ENCODE results near the gene CEP104. TPM values are rescaled to one million over a fixed set of nuclear protein-coding genes. Genes with fewer than 3 reads are reported as not detected.

CEP104 gene
- polyA plus RNA-seq, 1 donor from 2014 or later: 18.3 TPM

- Mint-ChIP-seq H3K4me3 (peak overlapping the region; percentile 92 to 99 (median 96)), H3K27ac (peak overlapping the region; percentile 86 to 97 (median 94)), H3K4me1 (peaks cover 10 to 12% (median 11%) of the 10 kb centered on the region in 3 donors), H3K36me3 (peaks cover 7% of the 10 kb centered on the region), H3K9me3 (peaks cover 2 to 6% (median 5%) of the 10 kb centered on the region in 3 donors), H3K27me3 (no peaks in the 10 kb centered on the region)
These were observed 42.2 kb upstream of the CEP104 start for GRCh38 chr1:3898994-3899753.

GRCh38 chr1:3898475-3898735, 41.4 kb upstream of the CEP104 start:
- Mint-ChIP-seq H3K36me3 (peaks cover 8% of the 10 kb centered on the region), H3K4me1 (peaks cover 11 to 12% (median 12%) of the 10 kb centered on the region in 3 donors), H3K27me3 (no peaks in the 10 kb centered on the region), H3K9me3 (peaks cover 2 to 6% (median 5%) of the 10 kb centered on the region in 3 donors), H3K4me3 (peak overlapping the region in 2 of 4 donors; percentile 94 to 97), H3K27ac (peak overlapping the region in 1 of 3 donors; percentile 94)

- Mint-ChIP-seq H3K9me3 (peaks cover 2 to 6% (median 5%) of the 10 kb centered on the region in 3 donors), H3K36me3 (peaks cover 8% of the 10 kb centered on the region), H3K4me3 (peak overlapping the region in 1 of 4 donors; percentile 44), H3K4me1 (peaks cover 18 to 21% (median 19%) of the 10 kb centered on the region in 3 donors), H3K27me3 (no peaks in the 10 kb centered on the region), H3K27ac (peak overlapping the region in 2 of 3 donors; percentile 14 to 54)
These were observed 39.5 kb upstream of the CEP104 start for GRCh38 chr1:3896396-3897000.

DNA sequence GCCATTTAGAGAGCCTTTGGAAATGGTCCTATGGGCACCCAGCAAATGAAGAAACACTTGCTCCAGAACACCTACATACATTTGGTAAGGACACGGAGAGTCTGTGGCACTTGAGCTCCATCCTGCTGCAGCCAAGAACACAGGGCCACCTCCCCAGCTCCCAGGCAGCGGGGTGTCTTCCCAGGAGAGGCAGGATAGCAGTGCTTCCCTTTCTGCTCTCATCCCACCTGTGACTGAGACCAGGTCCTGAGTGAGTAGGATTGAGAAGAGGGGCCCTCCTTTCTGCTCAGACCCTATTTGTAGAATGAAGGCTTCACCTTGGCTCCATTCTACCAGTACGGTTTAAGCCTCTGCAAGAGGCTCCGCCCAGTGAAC, 38.9 kb upstream of the CEP104 start:
- H3K9me3 Mint-ChIP-seq: peaks cover 2 to 6% (median 5%) of the 10 kb centered on the region in 3 donors
- H3K27ac Mint-ChIP-seq: peak overlapping the region in 2 of 3 donors; percentile 14 to 54
- H3K36me3 Mint-ChIP-seq: peaks cover 8% of the 10 kb centered on the region
- H3K4me1 Mint-ChIP-seq: peaks cover 18 to 21% (median 19%) of the 10 kb centered on the region in 3 donors
- H3K4me3 Mint-ChIP-seq: peak overlapping the region in 1 of 4 donors; percentile 44
- H3K27me3 Mint-ChIP-seq: no peaks in the 10 kb centered on the region

DNA sequence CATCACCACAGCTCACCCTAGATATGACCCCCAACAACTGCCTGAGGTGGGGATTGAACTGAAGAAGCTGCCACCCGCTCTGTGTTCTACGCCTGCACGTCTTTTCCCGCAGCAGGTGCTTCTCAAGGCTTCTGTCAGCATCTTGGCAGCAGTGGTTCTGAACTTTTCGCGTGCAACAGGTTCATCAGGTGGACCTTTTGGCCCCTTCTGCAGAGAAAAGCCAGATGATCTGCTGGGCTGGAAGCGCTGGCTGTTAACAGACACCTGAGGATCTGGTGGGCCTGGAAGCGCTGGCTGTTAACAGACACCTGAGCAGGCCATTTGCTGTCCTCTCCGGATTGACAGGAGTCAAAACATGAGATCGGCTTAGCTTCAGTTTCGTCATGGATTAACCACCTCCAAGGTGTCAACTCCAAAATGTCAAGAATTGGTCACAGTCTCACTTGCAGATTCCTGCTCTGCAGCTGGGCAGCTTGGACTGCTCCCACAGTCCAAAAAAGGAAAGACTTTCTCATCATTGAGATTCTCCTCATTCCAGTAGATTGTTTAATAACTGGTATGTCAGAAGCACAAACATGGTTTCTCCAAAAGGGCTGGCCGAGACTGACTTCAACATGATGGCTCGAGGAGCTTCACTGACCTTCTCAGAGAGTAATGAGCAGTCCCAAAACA, 38.4 kb upstream of the CEP104 start:
- no peak overlapping the region for H3K4me3 Mint-ChIP-seq
- peaks cover 18 to 21% (median 19%) of the 10 kb centered on the region in 3 donors for H3K4me1 Mint-ChIP-seq
- no peaks in the 10 kb centered on the region for H3K27me3 Mint-ChIP-seq
- peaks cover 8% of the 10 kb centered on the region for H3K36me3 Mint-ChIP-seq
- peaks cover 2 to 6% (median 5%) of the 10 kb centered on the region in 3 donors for H3K9me3 Mint-ChIP-seq
- H3K27ac Mint-ChIP-seq: peak overlapping the region in 1 of 3 donors; percentile 14

GRCh38 chr1:3894626-3895278, 37.7 kb upstream of the CEP104 start:
- Mint-ChIP-seq H3K4me1 (peaks cover 19 to 21% (median 19%) of the 10 kb centered on the region in 3 donors), H3K36me3 (peaks cover 8% of the 10 kb centered on the region), H3K9me3 (peaks cover 2 to 6% (median 5%) of the 10 kb centered on the region in 3 donors), H3K27ac (no peak overlapping the region), H3K27me3 (no peaks in the 10 kb centered on the region), H3K4me3 (no peak overlapping the region)

GRCh38 chr1:3893190-3893589, 36.2 kb upstream of the CEP104 start:
- Mint-ChIP-seq H3K27me3 (no peaks in the 10 kb centered on the region), H3K27ac (peak overlapping the region in 2 of 3 donors; percentile 48 to 82), H3K9me3 (peaks cover 2 to 6% (median 3%) of the 10 kb centered on the region in 3 donors), H3K36me3 (peaks cover 8% of the 10 kb centered on the region), H3K4me3 (peak overlapping the region in 2 of 4 donors; percentile 16 to 57), H3K4me1 (peaks cover 13 to 16% (median 13%) of the 10 kb centered on the region in 3 donors)

GRCh38 chr1:3892748-3893147, 35.7 kb upstream of the CEP104 start:
- Mint-ChIP-seq H3K4me1 (peaks cover 13 to 16% (median 13%) of the 10 kb centered on the region in 3 donors), H3K9me3 (peaks cover 2 to 6% (median 3%) of the 10 kb centered on the region in 3 donors), H3K36me3 (peaks cover 9% of the 10 kb centered on the region), H3K4me3 (peak overlapping the region in 2 of 4 donors; percentile 16 to 57), H3K27ac (peak overlapping the region; percentile 48 to 82 (median 78)), H3K27me3 (no peaks in the 10 kb centered on the region)

DNA sequence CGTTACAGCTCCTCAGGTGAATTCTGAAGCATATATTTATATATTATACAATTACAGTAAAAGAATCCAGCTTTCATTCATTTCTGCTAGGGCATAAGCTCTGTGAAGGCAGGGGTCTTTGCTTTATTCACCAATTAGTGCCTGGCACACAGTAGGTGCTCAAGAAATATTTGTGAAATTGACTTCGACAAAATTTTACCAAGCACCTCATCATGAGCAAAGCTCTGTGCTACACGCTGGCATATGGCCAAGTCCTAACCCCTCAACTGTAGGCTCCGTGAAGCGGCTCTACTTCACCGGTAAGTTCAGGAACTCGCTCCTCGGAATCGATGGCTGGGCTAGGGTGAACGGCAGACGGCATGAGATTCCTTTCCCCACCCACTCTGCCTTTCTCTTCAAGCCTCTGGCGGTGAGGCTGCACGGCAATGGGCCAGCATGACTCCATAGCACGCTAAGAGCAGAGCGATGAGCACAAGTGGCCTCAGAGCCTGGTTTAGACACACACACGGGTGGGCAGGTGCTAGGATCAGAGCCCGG, 34.4 kb upstream of the CEP104 start:
- peaks cover 9 to 10% (median 10%) of the 10 kb centered on the region in 3 donors for H3K4me1 Mint-ChIP-seq
- no peak overlapping the region for H3K4me3 Mint-ChIP-seq
- no peaks in the 10 kb centered on the region for H3K9me3 Mint-ChIP-seq
- peaks cover 7% of the 10 kb centered on the region for H3K36me3 Mint-ChIP-seq
- no peaks in the 10 kb centered on the region for H3K27me3 Mint-ChIP-seq
- H3K27ac Mint-ChIP-seq: no peak overlapping the region

GRCh38 chr1:3890389-3891328, 33.6 kb upstream of the CEP104 start:
- Mint-ChIP-seq H3K4me1 (peaks cover 9 to 10% (median 9%) of the 10 kb centered on the region in 3 donors), H3K9me3 (no peaks in the 10 kb centered on the region), H3K27me3 (no peaks in the 10 kb centered on the region), H3K4me3 (peak overlapping the region in 1 of 4 donors; percentile 22), H3K27ac (peak overlapping the region in 2 of 3 donors; percentile 35 to 59), H3K36me3 (peaks cover 6% of the 10 kb centered on the region)

DNA sequence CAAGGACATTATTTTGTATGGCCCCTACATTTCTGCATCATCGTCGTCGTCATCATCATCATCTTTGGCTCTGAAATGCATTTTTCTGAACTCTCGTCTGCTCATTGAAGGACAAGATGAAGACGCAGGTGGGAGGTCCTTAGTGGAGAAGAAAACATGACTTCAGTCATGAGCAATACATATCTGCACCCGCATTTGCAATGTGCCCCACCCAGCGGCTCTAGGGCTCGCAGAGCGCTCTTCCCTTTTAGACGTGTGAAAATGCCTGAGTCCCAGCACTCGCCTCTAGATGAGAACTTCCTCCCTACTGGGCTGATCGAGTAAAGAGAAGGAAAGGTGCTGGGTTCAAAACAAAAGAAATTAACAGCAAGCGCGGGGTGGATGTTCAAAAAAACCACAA, 32.9 kb upstream of the CEP104 start:
- Mint-ChIP-seq H3K9me3 (no peaks in the 10 kb centered on the region), H3K4me1 (peaks cover 9 to 10% (median 9%) of the 10 kb centered on the region in 3 donors), H3K27ac (peak overlapping the region in 1 of 3 donors; percentile 35), H3K36me3 (peaks cover 6% of the 10 kb centered on the region), H3K4me3 (no peak overlapping the region), H3K27me3 (no peaks in the 10 kb centered on the region)

DNA sequence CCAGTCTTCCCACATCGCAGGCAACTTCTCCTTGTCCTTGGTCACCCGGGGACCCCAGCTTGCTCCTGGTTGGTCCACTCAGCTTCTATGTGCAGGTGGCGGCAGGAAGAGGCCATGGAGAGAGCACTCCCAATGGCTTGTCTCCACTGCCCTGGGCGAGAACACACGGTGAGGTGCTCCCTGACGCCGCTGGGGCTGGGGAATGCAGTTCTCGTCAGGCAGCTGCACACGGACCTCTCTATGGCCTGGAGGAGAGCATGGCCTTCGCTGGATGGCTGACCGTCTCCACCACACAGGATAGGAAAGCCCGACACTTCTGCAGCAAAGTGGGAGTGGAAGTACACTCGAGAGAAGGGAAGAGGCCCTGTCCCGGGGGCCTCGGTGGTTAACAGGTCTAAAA, 31.3 kb upstream of the CEP104 start:
- peaks cover 7 to 9% (median 8%) of the 10 kb centered on the region in 3 donors for H3K4me1 Mint-ChIP-seq
- H3K4me3 Mint-ChIP-seq: no peak overlapping the region
- H3K27ac Mint-ChIP-seq: no peak overlapping the region
- peaks cover 4% of the 10 kb centered on the region for H3K36me3 Mint-ChIP-seq
- H3K9me3 Mint-ChIP-seq: no peaks in the 10 kb centered on the region
- H3K27me3 Mint-ChIP-seq: no peaks in the 10 kb centered on the region

- Mint-ChIP-seq H3K27me3 (no peaks in the 10 kb centered on the region), H3K36me3 (peaks cover 4% of the 10 kb centered on the region), H3K9me3 (no peaks in the 10 kb centered on the region), H3K4me1 (peaks cover 0 to 2% (median 0%) of the 10 kb centered on the region in 3 donors), H3K4me3 (no peak overlapping the region), H3K27ac (no peak overlapping the region)
These were observed 29.7 kb upstream of the CEP104 start for GRCh38 chr1:3886691-3887090.
